HUDEP-2 (cell line): ENCODE results near the gene ONECUT1.

ENCODE experiments used
- DNase-seq, 76 experiments: peaks; one replicate each; lab custom pipeline; 2025; ENCODE audit not compliant: unreplicated experiment in 76 of 76; lab: John Stamatoyannopoulos, UW

The ONECUT1 gene

DNA sequence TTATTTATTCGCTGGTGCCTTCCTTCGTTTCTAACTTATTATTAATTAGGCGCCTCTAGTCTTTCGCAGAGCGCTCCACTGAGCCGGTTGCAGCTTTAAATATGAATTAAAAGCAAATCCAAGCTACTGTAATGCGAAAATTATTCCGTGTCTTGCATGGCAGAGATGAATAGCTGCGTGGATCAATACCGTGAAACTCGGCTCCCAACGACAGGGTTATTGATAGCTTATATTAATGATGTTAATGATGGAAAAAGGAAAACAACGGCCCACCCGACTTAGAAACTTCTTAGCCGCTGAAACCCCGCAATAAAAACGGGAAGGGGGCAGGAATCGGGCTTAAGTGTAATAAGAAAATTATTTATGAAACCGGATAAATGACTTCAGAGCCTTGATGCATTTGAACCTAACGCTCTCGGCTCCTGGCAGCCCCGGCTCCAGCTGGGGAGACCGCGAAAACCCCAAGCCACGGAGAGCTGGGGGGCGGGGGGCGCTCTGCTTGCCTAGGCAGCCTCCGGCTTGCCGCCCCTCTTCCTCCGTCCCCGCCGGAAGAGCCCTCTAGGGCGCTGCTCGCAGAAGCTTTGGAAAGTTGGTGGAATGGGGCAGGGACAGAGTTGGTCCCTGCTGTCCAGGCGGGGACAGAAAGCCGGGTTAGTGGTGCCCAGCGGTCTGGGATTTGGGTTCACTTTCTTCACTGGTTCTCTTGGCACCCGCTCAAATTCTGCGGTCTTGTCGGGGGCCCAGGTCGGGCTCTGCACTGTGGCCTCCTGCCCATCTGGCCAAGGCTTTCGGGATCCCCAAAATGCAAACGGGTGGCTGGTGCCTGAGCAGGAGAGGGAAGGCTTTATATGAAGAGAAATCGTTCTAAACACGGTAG lies 7.7 kb upstream of the ONECUT1 start:
- DNase-seq: no peak

DNA sequence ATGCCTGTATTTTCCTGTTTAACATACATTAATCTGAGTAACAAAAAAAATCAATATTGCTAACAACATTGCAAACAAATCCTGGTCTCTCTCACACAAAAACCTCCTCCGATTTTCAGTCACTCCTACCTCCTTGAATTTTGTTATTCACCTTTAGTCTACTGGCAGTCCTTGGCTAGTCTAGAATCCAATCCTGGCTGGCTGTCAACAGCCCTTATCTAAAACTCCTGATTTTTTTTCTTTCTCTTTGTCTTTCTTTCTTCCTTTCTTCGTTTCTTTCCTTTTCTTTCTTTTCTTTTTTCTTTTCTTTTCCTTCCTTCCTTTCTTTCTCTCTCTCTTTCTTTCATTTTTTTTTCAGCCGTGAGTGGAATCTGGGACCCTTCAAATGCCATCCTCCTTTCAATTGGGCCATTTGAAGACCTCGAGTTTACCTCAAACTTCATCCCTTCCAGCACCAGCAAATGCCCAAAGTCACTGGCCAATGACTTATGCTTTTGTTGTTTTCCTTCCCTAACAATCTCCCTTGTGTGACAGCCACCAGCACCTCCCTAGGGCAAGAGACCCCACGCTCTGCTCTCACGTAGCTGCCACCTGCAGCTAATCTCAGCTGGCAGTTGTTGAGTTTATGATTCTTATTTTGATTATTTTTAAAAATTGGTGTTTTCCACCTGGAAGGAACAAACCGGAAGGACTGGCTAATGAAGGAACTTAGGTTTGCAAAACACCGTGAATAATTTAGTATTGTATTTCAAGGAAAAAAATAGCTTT lies 6.8 kb upstream of the ONECUT1 start:
- DNase-seq: no peak

DNA sequence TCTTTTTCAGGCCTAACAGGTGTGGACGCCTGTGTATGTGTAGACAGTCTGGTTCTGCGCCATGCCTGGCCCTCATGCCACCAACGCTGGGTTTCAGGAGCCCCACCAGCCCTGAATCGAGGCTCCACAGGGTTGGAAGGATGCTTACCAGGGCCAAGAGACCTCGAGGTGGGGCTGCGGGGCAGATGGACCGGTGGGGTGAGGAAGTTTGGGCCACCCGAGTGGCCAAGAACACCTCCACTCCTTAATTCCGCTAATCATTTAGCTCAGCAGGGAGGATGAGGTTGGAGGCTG lies 6.0 kb upstream of the ONECUT1 start:
- DNase-seq: no peak

DNA sequence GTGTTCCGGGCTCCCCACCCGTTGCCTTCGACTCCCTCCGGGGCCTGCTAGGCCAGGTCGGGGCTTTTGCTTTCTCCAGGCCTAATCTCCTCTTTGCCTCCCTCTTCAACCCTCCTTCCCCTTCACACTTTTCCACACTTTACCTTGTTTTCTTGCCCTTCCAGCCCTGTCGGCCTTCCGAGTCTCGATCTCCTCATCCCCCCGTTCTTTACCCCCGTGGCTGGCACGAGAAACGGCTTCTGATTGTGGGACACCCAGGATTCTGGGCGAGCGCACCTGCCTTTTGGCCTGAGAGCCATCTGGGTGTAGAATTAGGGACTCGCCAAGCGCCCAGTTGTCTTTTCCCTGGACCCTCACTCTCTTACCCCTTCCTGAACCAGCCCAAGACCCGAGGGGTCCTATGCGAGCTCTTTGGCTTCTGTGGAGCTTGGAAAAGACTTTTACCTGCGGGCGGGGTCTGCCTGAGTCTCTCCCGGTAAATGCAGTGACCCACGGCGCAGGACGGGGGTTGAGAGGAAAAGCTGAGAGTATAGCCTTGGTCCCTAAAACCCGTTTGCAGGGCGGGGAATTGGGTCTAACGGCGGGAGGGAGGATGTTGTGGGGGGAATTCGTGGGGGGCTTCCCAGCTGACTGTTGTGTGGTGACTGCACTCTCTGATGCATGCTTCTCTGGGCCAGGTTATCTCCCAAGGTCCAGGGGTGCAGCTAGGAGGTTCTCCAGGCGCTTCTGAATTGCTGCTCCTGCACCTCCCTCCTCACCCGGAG lies 5.5 kb upstream of the ONECUT1 start:
- no peak for DNase-seq

DNA sequence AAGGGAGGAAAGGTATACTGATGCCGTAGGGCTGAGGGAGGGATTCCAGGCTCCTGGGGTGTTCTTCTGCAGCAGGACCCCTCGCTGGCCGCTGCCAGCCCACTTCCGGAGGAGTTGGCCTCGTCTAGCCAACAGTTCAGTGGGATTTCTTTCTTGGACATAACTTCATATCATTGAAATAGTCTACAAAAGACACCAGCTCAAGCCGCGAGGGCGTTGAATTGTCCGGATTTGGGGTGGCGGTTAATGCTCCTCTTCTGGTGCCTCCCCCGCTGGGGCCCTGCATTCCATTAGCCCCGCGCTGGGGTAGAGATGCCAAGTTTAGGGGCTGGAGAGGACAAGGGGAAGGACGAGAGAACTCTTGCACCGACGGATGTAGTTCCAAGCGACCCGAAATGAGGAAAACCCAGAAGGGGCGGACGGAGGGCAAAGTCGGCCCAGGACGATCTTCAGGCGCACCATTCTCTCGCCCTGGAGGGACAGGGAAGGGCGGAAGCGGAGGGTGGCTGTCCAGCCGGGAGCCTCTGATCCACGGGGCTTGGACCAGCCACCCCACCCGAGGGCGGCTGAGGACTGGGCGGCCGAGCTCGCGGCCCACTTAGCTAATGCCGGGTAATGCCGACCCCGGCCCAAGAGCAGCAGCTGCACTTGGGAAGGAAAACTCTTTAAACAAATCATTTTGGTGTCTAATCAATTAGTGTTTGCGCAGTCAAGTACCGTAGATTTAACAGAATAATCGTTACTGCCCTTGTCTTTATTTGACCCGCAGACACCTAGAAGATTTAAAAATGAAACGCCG lies 4.7 kb upstream of the ONECUT1 start:
- DNase-seq: no peak

DNA sequence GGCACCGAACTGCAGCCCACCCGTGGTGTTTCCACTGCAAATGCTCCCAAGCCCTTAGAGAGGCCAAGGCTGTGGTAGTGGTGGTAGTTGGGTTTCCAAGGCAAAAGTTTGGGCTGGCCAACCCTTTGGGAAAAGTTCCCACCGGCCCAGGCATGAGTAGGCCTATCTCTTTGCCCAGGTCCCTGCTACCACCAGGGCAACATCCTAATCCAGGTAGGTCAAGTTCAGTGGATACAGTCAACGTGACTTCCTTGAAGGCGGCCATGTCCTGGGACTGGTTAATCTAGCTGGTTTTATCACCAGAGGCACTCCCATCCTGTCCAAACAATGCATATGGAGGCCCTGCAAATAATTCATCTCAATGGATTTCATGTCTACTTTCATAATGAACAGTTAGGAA lies 1.6 kb upstream of the ONECUT1 start:
- no peak for DNase-seq

DNA sequence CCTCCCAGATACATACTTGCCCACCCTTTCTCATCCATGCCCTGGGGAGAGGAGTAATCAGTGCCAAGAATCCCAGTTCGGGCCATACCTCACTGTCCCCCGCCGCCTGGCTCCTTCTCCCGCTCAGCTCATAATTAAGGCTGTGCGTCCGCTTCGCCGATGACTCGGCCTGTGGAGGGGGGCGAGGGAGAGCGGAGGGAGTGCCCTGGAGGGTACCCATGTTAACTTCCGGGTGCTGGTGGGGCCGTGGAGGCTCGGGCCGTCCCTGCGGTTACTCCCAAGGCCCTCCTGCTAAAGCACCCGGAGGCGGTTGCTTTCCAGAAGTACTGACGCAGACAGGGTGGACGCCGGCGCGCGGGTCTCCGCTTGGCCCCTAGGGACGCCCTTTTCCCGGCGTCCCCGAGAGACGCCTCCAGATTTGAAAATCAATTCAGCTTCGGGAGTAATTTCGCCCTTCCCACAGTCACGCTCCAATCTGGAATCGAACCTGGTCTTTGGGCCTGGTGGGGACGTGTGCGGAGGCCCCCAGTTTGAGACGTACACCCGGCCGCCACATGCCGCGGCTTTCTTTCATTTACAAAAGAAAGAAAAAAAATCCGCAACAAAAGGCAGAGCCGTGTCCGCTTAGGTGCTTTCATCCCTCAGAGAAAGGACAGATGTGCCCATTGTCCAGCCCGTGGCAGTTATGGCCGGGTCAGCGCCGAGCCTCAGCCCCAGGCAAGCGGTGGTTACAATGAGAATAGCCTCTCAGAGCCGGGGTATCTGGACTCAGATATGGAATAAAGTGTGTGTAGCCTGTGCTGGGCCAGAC lies 1.0 kb upstream of the ONECUT1 start:
- no peak for DNase-seq

DNA sequence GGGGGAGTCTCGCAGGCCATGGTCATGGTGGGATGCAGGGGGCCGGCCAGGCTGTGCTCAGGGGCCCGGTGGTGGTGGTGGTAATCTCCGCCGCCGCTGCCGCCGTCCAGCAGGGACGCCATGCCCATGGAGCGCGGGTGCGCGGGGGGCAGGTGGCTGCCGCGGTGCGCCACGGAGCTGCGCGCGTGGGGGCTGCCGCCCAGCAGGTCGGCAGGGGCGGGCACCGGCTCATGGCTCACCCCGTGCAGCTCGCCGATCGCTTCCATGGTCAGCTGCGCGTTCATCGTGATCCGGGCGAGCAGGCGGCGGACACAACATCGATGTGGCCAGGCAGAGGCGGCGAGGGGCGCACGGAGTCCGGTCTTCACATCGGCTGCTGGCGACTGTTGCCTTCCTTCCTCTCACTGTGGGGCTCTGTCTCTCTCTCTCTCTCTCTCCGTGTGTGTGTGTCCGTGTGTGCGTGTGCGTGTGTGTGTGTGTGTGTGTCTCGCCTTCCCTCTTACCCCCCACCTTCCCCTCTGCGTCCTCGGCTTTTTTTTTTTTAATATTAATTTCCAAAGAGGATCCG lies 451 bp downstream of the ONECUT1 start:
- no peak for DNase-seq

DNA sequence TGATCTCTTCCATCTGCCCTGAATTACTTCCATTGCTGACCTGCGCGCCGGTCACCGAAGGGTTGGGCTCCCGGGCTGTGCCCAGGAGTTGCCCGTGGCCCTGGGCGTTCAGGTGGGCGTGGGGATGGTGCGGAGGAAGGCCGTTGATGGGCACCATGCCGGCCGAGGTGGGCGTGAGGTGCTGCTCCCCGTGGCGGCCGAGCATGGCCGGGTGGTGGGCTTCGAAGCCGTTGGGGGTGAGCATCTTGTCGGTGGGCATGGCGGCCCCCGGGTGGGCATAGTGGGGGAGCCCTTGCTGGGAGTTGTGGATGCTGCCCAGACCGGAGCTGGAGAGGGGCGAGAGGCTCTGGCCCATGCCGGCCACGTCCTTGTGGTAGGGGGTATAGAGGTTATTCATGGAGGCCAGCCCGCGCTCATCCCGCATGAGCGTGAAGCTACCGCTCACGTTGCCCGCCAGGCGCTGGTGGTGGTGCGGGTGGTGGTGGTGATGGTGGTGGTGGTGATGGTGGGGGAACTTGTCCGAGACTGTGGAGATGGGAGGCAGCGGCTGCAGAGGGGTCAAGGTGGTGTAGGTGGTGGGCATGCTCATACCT lies 1.0 kb downstream of the ONECUT1 start:
- DNase-seq: no peak

DNA sequence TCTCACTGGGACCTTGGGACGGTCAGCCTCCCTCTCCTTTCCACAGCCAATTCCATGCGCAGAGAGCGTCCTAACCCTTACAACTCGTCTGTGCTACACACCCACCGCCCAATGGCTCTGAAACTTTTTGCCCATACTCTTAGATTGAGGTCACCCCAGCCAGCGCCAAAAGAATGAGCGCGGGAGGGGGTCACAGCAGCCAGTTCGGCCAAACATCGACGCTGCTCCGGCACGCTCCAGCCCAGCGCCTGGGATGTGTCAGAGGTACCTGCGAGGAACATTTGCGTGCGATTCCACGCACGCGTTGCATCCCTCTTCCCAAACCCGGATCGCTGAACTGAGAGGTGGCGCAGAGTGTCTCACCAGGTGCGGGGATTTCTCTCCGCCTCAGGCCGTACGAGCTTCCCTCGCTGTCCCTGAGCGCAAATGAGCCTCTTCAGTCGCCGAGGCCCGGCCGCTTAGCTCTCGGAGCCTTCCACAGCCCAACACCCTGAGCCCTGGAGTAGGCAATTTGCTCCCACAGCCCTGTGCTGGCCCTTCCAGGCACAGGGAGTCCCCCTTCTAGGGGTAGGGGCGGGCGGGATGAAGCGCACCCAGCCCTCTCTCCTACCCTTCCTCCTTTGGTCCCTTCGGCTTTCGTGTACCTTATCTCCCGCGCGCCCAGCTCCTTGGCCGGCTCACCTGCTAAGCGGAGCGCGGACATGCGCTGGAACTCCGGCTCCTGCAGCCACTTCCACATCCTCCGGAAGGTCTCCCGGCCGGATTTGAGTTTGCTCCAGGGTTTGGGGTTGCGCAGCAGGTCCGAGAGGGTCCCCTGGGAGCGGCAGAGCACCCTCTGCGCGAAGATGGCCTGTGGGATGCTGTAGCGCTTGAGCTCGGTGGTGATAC lies 1.8 kb downstream of the ONECUT1 start:
- DNase-seq: no peak

DNA sequence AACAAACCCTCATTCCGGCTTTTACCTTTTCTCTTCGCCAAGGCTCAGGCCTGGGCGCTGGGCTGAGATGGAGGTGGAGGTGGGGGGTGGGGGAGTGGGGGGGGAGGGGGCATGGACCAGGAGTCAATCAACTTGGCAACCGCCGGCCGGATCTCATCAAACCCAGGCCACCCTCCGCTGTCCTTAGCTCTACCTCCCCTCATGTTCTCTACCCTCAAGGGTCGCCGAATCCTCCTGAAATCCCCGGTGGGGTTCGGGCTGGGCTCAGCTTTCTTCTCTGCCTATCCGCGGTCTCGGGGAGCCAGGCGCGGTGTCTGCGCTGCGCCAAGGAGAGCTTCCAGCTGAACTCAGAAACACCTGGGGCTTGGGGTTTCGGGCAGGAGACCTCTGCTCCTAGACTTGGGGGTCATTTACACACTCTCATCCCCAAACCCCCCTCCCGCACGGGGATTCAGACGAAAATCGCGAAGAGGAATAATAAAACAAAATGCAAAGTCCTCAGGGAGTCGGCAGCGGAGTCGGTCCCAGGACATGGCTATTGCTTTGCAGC lies 2.5 kb downstream of the ONECUT1 start:
- no peak for DNase-seq

DNA sequence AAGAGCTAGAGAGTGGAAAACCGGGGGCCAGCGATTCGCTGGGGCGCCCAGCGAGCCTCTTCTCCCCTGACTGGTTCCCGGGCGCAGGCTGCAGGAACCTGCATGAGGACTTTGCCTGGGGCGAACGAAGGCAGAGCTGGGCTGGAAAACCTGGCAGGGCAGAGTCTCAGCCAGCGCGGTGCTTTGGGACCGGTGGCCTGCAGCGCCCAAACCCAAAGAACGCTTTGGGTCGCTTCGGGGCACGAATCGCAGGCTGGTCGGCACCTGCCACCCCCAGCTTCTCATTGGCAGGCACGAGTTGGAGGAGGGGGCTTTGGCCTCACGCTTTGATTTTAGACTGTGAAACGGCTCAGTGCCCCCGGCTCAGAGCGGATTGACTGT lies 3.0 kb downstream of the ONECUT1 start:
- no peak for DNase-seq

DNA sequence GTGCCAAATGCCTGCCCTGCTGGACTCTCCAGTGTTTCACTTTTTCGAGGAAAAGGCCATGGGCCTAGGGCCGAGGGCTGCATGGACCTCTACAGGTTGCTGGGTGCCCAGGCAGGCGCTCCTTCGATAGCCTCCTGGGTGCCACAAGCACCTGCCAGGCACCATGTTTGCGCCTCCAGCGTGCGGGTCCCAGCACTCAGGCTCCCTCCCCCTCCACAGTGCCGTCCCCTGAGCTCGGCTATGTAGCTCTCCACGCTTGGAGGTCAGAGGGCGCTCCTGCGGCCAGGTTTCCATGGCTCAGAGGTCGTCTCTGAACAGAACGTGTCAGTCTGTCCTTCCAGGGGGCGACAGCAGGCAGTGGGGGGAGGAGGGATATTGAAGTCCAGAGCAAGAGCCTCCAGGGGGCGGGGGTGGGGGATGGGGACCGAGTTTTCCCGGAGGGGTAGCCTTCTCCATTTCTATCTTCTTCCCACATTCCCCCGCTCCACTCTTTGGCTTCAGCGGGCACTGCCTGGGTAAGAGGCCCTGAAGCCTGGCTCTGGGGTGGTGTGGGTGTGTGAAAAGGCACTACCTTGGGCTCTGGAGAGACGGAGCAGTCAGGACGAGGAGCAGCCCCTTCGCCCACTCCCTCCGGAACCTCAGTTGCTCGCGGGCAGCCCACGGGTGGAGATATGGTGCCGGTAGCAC lies 3.6 kb downstream of the ONECUT1 start:
- no peak for DNase-seq

DNA sequence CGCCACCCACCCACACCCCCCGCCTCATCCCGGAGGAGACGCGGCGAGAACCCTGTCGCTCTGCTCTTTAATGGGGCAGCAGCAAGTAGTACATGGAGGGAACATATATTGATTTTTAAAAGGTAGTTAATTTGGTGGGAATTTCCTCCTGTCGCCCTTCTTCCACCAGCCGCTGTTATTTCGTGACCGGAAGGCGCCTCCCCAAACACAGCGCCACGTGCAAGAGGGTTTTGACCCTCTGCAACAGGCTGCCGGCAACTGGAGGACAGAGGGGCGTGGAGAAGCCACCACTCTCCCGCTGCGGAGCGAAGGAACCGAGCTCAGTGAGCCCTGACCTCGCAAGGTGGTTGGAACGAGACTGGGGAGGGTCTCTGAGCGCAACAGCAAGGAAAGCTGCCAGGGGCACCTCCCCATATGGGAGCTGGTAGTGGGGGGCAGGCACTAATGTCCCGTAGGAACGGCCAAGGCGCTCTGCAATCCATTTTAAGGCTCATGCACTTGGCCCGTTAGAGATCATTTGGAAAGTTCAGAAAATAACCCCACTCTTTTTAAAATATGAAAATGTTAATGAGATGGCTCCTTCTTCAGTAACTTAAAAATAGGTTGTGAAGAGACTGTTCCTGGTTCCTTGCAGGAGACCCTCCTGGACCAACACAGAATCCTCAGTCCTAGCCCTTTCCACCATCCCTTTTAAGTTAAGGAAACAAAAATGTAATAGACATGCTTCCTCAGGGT lies 4.3 kb downstream of the ONECUT1 start:
- DNase-seq: no peak

DNA sequence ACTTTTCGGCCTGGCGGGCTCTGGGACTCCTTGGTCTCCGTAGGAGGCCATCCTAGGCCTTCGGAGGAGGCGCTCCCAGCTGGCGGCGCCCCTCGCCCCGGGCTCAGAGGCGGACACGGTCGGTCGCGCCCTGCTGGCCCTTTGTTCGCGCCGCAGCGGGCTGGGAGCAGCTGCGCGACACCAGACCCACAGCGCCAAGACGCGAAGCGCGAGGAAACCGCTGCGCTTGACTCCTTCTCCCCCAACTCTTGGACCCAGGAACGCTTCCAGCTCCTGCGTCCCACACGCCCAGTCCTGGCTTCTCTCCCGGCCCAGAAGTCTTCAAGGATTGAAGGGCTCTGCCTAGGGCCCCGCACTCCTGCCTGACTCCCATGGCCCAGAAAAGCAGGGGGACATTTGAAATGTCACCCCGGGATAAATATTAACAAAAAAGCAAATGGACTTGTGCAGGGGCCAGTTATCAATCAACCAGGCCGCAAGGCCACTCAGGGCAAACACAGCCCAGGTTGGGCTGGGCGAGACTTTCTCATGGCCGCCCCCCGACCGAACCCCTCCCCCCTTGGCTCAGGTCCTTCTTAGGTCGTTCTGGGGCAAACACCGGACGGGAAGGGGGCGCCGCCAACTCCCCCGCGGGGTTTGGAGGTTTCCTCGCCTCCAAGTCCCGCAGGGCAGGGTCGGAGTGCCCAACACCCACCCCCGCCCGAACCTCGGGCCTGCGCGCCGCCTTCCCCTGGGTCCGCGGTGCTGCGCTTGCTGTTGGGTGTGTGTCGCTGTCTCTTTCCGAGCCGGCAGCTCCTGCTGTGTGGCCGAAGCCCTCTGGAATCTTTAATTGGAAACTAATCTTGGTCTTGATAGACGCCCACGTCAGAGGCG lies 5.1 kb downstream of the ONECUT1 start:
- no peak for DNase-seq
